Measurements from ENCODE around the gene CDH4.

- TF ChIP-seq POLR2AphosphoS5 (IDR thresholded peaks at IDR 0.05) (no peak), CTCF (IDR thresholded peaks at IDR 0.05) (no peak)
Measured at GRCh38 chr20:61875996-61876395, 623.9 kb downstream of the CDH4 start.

Measured in prostate gland (tissue), 2 donors.